Right atrium auricular region (tissue), 2 donors: ENCODE data around the gene EXOC6B. TPM values are rescaled to one million over a fixed set of nuclear protein-coding genes. Genes with fewer than 3 reads are reported as not detected.
"Not testable (repeated sequence)": the region's sequence is repeated elsewhere in the genome, so short reads cannot be mapped to it uniquely, and the experiment has no call there.

Experiments used
- DNase-seq: peaks from one replicate; pipeline ENCODE4 v3.0.0-alpha.2; 2019; ENCODE audit warnings: low spot score
- H3K27ac ChIP-seq, 2 donors: fragments of 200-600 bp; sonication (generic); 1 replicate in 1 of 2; 2 replicates in 1 of 2; pipeline ENCODE4 v1.5.1; 2016 to 2019
- H3K27me3 ChIP-seq, 2 donors: fragments of 200-600 bp; sonication (generic); one replicate each; pipeline versions ENCODE4 v1.5.1 to v1.6.0; 2017 to 2019
- H3K36me3 ChIP-seq: fragments of 200-600 bp; sonication (generic); one replicate; pipeline ENCODE4 v1.5.1; 2016
- H3K4me1 ChIP-seq, 2 donors: fragments of 200-600 bp; sonication (generic); one replicate each; pipeline versions ENCODE4 v1.5.1 to v1.6.0; 2017 to 2019
- H3K4me3 ChIP-seq, 2 donors: fragments of 200-600 bp; sonication (generic); 1 replicate in 1 of 2; 2 replicates in 1 of 2; pipeline ENCODE4 v1.5.1; 2017 to 2019; ENCODE audit warnings: mild to moderate bottlenecking in 1 of 2, moderate library complexity in 1 of 2
- H3K9me3 ChIP-seq, 2 donors: fragments of 200-600 bp; sonication (generic); one replicate each; pipeline ENCODE4 v1.5.1; 2019
- CTCF ChIP-seq, 2 donors: fragments of 200-600 bp; sonication (generic); IDR thresholded peaks; one replicate each; pipeline ENCODE4 v1.5.1; 2019; ENCODE audit warnings: antibody characterized with exemption in 2 of 2
- total RNA-seq, 2 donors: library from RNA; depleted of rRNA; stranded (reverse); fragments of >200 nt; gene quantifications; one replicate each; pipeline ENCODE4 v1.1.0, GENCODE V29; 2016

The EXOC6B gene
- total RNA-seq, 2 donors from 2014 or later, result 80.5 to 111 TPM

DNA sequence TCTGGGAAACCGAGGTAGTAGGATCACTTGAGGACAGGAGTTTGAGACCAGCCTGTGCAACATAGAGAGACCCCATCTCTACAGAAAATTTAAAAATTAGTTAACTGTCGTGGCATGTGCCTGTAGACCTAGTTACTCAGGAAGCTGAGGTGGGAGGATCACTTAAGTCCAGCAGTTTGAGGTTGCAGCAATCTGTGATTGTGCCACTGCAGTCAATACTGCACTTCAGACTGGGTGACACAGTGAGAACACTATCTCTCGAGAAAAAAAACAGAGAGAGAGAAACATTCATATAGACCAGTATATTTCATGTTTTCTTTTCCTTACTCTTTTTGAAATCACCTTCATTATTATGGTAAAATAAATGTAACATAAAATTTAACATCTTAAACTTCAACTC is 387.5 kb downstream of the EXOC6B start:
- no peak for TF ChIP-seq CTCF (IDR thresholded peaks at IDR 0.05)
- Histone ChIP-seq H3K4me1 (no peaks in the 10 kb centered on the region), H3K27ac (no peak overlapping the region), H3K4me3 (no peak overlapping the region), H3K27me3 (no peaks in the 10 kb centered on the region), H3K9me3 (no peaks in the 10 kb centered on the region), H3K36me3 (peaks cover 4% of the 10 kb centered on the region)
- DNase-seq, result no peak

DNA sequence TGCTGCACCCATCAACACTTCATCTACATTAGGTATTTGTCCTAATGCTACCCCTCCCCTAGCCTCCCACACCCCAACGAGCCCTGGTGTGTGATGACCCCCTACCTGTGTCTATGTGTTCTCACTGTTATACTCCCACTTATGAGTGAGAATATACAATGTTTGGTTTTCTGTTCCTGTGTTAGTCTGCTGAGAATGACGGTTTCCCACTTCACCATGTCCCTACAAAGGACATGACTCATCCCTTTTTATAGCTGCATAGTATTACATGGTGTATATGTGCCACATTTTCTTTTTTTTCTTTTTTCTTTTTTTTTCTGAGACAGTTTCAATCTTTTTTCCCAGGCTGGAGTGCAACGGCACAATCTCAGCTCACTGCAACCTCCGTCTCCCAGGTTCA is 394.1 kb downstream of the EXOC6B start:
- no peak overlapping the region for H3K4me3 ChIP-seq
- no peak for TF ChIP-seq CTCF (IDR thresholded peaks at IDR 0.05)
- no peak for DNase-seq
- no peaks in the 10 kb centered on the region for H3K27me3 ChIP-seq
- H3K9me3 ChIP-seq, result no peaks in the 10 kb centered on the region
- no peaks in the 10 kb centered on the region for H3K4me1 ChIP-seq
- H3K27ac ChIP-seq, result no peak overlapping the region
- H3K36me3 ChIP-seq, result no peaks in the 10 kb centered on the region

- Histone ChIP-seq H3K9me3 (no peaks in the 10 kb centered on the region), H3K36me3 (peaks cover 11% of the 10 kb centered on the region), H3K4me3 (no peak overlapping the region), H3K27me3 (no peaks in the 10 kb centered on the region), H3K27ac (no peak overlapping the region), H3K4me1 (no peaks in the 10 kb centered on the region)
- no peak for TF ChIP-seq CTCF (IDR thresholded peaks at IDR 0.05)
- no peak for DNase-seq
Observed at GRCh38 chr2:72427022-72427861, 398.6 kb downstream of the EXOC6B start.

DNA sequence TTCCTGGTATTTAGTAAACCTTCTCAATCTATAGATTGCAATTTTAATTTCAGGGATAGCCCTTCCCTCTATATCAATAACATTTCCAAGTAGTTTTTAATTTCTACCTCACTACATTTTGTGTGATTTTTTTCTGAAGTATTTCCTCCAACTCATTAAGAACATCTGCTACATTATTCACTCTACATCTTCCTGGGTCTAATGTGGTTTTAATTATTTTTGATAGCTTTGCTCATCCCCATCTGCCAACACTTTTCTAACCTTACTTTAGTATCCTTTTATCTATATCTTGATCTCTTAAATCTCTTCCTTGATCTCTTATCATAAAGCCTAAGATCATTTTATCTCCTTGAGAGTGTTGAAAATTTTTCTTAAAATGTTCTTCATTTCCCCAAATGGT is 399.8 kb downstream of the EXOC6B start:
- no peak overlapping the region for H3K27ac ChIP-seq
- no peak for DNase-seq
- H3K9me3 ChIP-seq, result peaks cover 0 to under 1% of the 10 kb centered on the region in 2 donors
- H3K4me1 ChIP-seq, result no peaks in the 10 kb centered on the region
- no peak for TF ChIP-seq CTCF (IDR thresholded peaks at IDR 0.05)
- no peaks in the 10 kb centered on the region for H3K27me3 ChIP-seq
- H3K4me3 ChIP-seq, result no peak overlapping the region
- peaks cover 13% of the 10 kb centered on the region for H3K36me3 ChIP-seq

DNA sequence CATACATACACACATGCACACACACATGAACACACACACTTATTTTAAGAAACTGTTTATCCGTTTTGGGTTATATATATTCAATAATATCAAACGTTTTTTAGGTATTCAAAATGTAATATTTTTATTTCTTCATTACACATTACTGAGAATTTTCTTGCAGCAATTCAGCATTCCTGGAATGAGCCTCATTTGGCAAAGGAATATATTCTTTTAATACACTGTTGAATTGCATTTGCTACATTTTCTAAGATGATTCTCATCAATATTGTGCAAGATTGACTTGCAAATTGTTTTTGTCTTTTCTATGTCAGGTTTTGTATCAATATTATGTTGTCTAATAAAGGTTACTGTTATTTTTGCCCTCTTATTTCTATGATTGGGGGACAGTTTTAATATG is 402.1 kb downstream of the EXOC6B start:
- no peak overlapping the region for H3K4me3 ChIP-seq
- H3K9me3 ChIP-seq, result peaks cover 0 to 14% of the 10 kb centered on the region in 2 donors
- no peak for TF ChIP-seq CTCF (IDR thresholded peaks at IDR 0.05)
- no peak for DNase-seq
- peaks cover 13% of the 10 kb centered on the region for H3K36me3 ChIP-seq
- H3K4me1 ChIP-seq, result no peaks in the 10 kb centered on the region
- H3K27me3 ChIP-seq, result no peaks in the 10 kb centered on the region
- no peak overlapping the region for H3K27ac ChIP-seq

DNA sequence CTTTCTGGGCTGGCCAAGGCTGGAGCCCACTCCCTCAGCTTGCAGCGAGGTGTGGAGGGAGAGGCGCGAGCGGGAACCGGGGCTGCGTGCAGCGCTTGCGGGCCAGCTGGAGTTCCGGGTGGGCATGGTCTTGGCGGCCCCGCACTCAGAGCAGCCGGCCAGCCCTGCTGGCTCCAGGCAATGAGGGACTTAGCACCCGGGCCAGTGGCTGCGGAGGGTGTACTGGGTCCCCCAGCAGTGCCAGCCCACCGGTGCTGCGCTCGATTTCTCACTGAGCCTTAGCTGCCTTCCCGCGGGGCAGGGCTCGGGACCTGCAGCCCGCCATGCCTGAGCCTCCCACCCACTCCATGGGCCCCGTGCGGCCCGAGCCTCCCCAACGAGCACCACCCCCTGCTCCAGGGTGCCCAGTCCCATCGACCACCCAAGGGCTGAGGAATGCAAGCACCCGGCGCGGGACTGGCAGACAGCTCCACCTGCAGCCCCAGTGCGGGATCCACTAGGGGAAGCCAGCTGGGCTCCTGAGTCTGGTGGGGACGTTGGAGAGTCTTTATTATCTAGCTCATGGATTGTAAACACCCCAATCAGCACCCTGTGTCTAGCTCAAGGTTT is 404.0 kb downstream of the EXOC6B start:
- not testable (repeated sequence) for H3K4me3 ChIP-seq, H3K27me3 ChIP-seq, DNase-seq, H3K27ac ChIP-seq, H3K4me1 ChIP-seq
- Histone ChIP-seq H3K36me3 (peaks cover 13% of the 10 kb centered on the region), H3K9me3 (peaks cover 0 to 14% of the 10 kb centered on the region in 2 donors)
